Vagina (tissue), 2 donors: ENCODE results near the gene AMPD3. TPM values are rescaled to one million over a fixed set of nuclear protein-coding genes. Genes with fewer than 3 reads are reported as not detected.

Experiments used
- DNase-seq, 2 donors: peaks; one replicate each; pipeline ENCODE4 v3.0.0-alpha.2; 2017; ENCODE audit errors: extremely low spot score in 2 of 2
- H3K27ac ChIP-seq: fragments of 200-600 bp; sonication (generic); one replicate; pipeline ENCODE4 v1.5.1; 2019
- H3K27me3 ChIP-seq: fragments of 200-600 bp; sonication (generic); one replicate; pipeline ENCODE4 v1.5.1; 2019
- H3K36me3 ChIP-seq, 2 donors: fragments of 200-600 bp; sonication (generic); one replicate each; pipeline ENCODE4 v1.5.1; 2017 to 2019
- H3K4me1 ChIP-seq: fragments of 200-600 bp; sonication (generic); one replicate; pipeline ENCODE4 v1.5.1; 2019
- H3K4me3 ChIP-seq, 2 donors: fragments of 200-600 bp; sonication (generic); 1 replicate in 1 of 2; 2 replicates in 1 of 2; pipeline ENCODE4 v1.5.1; 2016 to 2019
- H3K9me3 ChIP-seq: fragments of 200-600 bp; sonication (generic); one replicate; pipeline ENCODE4 v1.5.1; 2019
- CTCF ChIP-seq, 3 experiments: fragments of 450-650 bp in 2 of 3; fragments of 200-600 bp in 1 of 3; sonication (generic) in 1 of 3; IDR thresholded peaks; one replicate each; pipeline ENCODE4 v1.5.1; 2017 to 2019; ENCODE audit warnings: antibody characterized with exemption in 3 of 3, mild to moderate bottlenecking in 2 of 3, moderate library complexity in 2 of 3
- POLR2A ChIP-seq, 2 donors: fragments of 450-650 bp; IDR thresholded peaks; one replicate each; pipeline ENCODE4 v1.6.1; 2017; ENCODE audit warnings: antibody characterized with exemption in 2 of 2, mild to moderate bottlenecking in 2 of 2, moderate library complexity in 2 of 2
- POLR2AphosphoS5 ChIP-seq, 2 donors: sonication (generic); formaldehyde crosslinking; IDR thresholded peaks; one replicate each; pipeline ENCODE4 v1.9.0; 2017; ENCODE audit warnings: antibody characterized with exemption in 2 of 2, mild to moderate bottlenecking in 2 of 2, low read depth in 1 of 2; ENCODE audit not compliant: insufficient read depth in 1 of 2
- intact Hi-C: fragments of 100-400 bp; cut with DNase I; formaldehyde crosslinking; loops from one replicate; pipeline ENCODE4 v1.15.1; 2023
- total RNA-seq: library from RNA; depleted of rRNA; stranded (reverse); fragments of >200 nt; gene quantifications from one replicate; pipeline ENCODE4 v1.2.3, GENCODE V29; 2016

Gene AMPD3
- total RNA-seq, 1 donor from 2014 or later: 20.1 TPM

GRCh38 chr11:10455637-10456487 lies 798 bp downstream of the AMPD3 start:
- no peaks in the 10 kb centered on the region for H3K36me3 ChIP-seq
- H3K9me3 ChIP-seq: no peaks in the 10 kb centered on the region
- H3K27me3 ChIP-seq: no peaks in the 10 kb centered on the region
- no peak for TF ChIP-seq POLR2AphosphoS5 (IDR thresholded peaks at IDR 0.05; ENCODE audit: insufficient read depth in 1 of 2, low read depth in 1 of 2)
- no peak for TF ChIP-seq CTCF (IDR thresholded peaks at IDR 0.05)
- TF ChIP-seq POLR2A (IDR thresholded peaks at IDR 0.05): no peak
- H3K4me3 ChIP-seq: peak overlapping the region; percentile 28 to 29
- intact Hi-C loops: no loop called here
- H3K4me1 ChIP-seq: peaks cover 30% of the 10 kb centered on the region
- DNase-seq: peak in 1 of 2 donors; percentile 90
- peak overlapping the region; percentile 70 for H3K27ac ChIP-seq

GRCh38 chr11:10456519-10456918 lies 1.5 kb downstream of the AMPD3 start:
- intact Hi-C loops: no loop called here
- TF ChIP-seq POLR2AphosphoS5 (IDR thresholded peaks at IDR 0.05; ENCODE audit: insufficient read depth in 1 of 2, low read depth in 1 of 2) (no peak), CTCF (IDR thresholded peaks at IDR 0.05) (no peak), POLR2A (IDR thresholded peaks at IDR 0.05) (no peak)

GRCh38 chr11:10457901-10458300 lies 2.8 kb downstream of the AMPD3 start:
- H3K4me1 ChIP-seq: peaks cover 15% of the 10 kb centered on the region
- peaks cover 0 to 14% of the 10 kb centered on the region in 2 donors for H3K36me3 ChIP-seq
- no peaks in the 10 kb centered on the region for H3K9me3 ChIP-seq
- no peak overlapping the region for H3K27ac ChIP-seq
- DNase-seq: peak in 1 of 2 donors; percentile 77
- H3K27me3 ChIP-seq: no peaks in the 10 kb centered on the region
- no peak for TF ChIP-seq POLR2A (IDR thresholded peaks at IDR 0.05)
- TF ChIP-seq CTCF (IDR thresholded peaks at IDR 0.05): no peak
- TF ChIP-seq POLR2AphosphoS5 (IDR thresholded peaks at IDR 0.05; ENCODE audit: insufficient read depth in 1 of 2, low read depth in 1 of 2): no peak
- no peak overlapping the region for H3K4me3 ChIP-seq
- intact Hi-C loops: no loop called here

More at GRCh38 chr11:10456519-10456918, 1.5 kb downstream of the AMPD3 start:
- H3K4me1 ChIP-seq: peaks cover 23% of the 10 kb centered on the region
- peak overlapping the region; percentile 70 for H3K27ac ChIP-seq
- peaks cover 0 to under 1% of the 10 kb centered on the region in 2 donors for H3K36me3 ChIP-seq
- peak overlapping the region; percentile 28 to 29 for H3K4me3 ChIP-seq
- peak in 1 of 2 donors; percentile 83 for DNase-seq
- H3K27me3 ChIP-seq: no peaks in the 10 kb centered on the region
- no peaks in the 10 kb centered on the region for H3K9me3 ChIP-seq

GRCh38 chr11:10459029-10459970 lies 4.2 kb downstream of the AMPD3 start:
- peaks cover 0 to 15% of the 10 kb centered on the region in 2 donors for H3K36me3 ChIP-seq
- TF ChIP-seq CTCF (IDR thresholded peaks at IDR 0.05): no peak
- TF ChIP-seq POLR2AphosphoS5 (IDR thresholded peaks at IDR 0.05; ENCODE audit: insufficient read depth in 1 of 2, low read depth in 1 of 2): no peak
- TF ChIP-seq POLR2A (IDR thresholded peaks at IDR 0.05): no peak
- intact Hi-C loops: no loop called here
- no peaks in the 10 kb centered on the region for H3K27me3 ChIP-seq
- peaks cover 15% of the 10 kb centered on the region for H3K4me1 ChIP-seq
- H3K9me3 ChIP-seq: no peaks in the 10 kb centered on the region
- peak in 1 of 2 donors; percentile 82 for DNase-seq
- H3K27ac ChIP-seq: no peak overlapping the region
- H3K4me3 ChIP-seq: no peak overlapping the region
